ENCODE data around the gene NEGR1. TPM values are rescaled to one million over a fixed set of nuclear protein-coding genes. Genes with fewer than 3 reads are reported as not detected.

The NEGR1 gene
- total and polyA plus RNA-seq, 2 experiments from 2014 or later = 1.0 to 2.8 TPM

DNA sequence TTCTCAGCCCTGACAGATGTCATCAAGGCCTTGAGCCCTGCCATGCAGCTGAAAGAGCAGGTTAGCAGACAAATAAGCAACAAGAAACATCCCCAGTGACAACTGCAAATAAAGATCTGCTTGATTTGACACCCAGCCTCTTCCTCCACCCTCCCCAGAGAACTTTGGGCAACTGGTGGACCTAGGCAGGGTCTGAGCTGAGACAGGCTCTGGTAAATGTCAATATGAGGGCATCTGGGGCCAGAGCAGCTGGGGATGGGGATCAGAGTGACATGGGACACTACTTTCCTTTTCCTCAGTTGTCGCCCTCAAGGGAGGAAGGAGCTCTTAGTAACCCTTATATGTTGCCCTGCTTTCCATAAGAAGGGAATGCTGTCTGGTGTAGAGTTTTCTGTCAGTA lies 544.1 kb downstream of the NEGR1 start:
- Histone ChIP-seq H3K4me2 (no peak overlapping the region), H3K4me3 (no peak overlapping the region), H3K27me3 (no peaks in the 10 kb centered on the region), H3K9me2 (replicated peaks; ENCODE audit: insufficient read depth) (no peaks in the 10 kb centered on the region), H3K27ac (no peak overlapping the region), H2AFZ (no peak overlapping the region), H3K4me1 (ENCODE audit: insufficient read depth) (no peaks in the 10 kb centered on the region), H3K36me3 (replicated peaks; ENCODE audit: insufficient read depth, low read depth) (no peaks in the 10 kb centered on the region), H3K9me3 (ENCODE audit: low read depth) (no peaks in the 10 kb centered on the region), H4K20me1 (ENCODE audit: insufficient read depth, poor library complexity, severe bottlenecking) (no peaks in the 10 kb centered on the region), H3K79me2 (no peaks in the 10 kb centered on the region)
- WGBS (ENCODE audit: low lambda C conversion rate, missing lambda C conversion rate) = 92% methylated on average over 1 of the region's 1 CpG
- TF ChIP-seq CTCF (IDR thresholded peaks at IDR 0.05; ENCODE audit: poor library complexity) (no peak), EZH2 (IDR thresholded peaks at IDR 0.05; ENCODE audit: borderline replicate concordance) (no peak), EZH2phosphoT487 (IDR thresholded peaks at IDR 0.05; ENCODE audit: low read depth, severe bottlenecking, unreplicated experiment) (no peak)
- DNase-seq (ENCODE audit: low spot score) = no peak

- no peak for DNase-seq (ENCODE audit: low spot score)
- no peaks in the 10 kb centered on the region for H3K4me1 ChIP-seq (ENCODE audit: insufficient read depth)
- H3K9me2 ChIP-seq (replicated peaks; ENCODE audit: insufficient read depth) = no peaks in the 10 kb centered on the region
- no peaks in the 10 kb centered on the region for H3K36me3 ChIP-seq (replicated peaks; ENCODE audit: insufficient read depth, low read depth)
- no peak for TF ChIP-seq EZH2 (IDR thresholded peaks at IDR 0.05; ENCODE audit: borderline replicate concordance)
- TF ChIP-seq EZH2phosphoT487 (IDR thresholded peaks at IDR 0.05; ENCODE audit: low read depth, severe bottlenecking, unreplicated experiment) = no peak
- no peak for TF ChIP-seq CTCF (IDR thresholded peaks at IDR 0.05; ENCODE audit: poor library complexity)
- no peak overlapping the region for H3K27ac ChIP-seq
- H2AFZ ChIP-seq = no peak overlapping the region
- no peaks in the 10 kb centered on the region for H3K9me3 ChIP-seq (ENCODE audit: low read depth)
- no peaks in the 10 kb centered on the region for H3K79me2 ChIP-seq
- no peaks in the 10 kb centered on the region for H3K27me3 ChIP-seq
- no peak overlapping the region for H3K4me3 ChIP-seq
- 81% methylated on average over 3 of the region's 3 CpGs for WGBS (ENCODE audit: low lambda C conversion rate, missing lambda C conversion rate)
- H4K20me1 ChIP-seq (ENCODE audit: insufficient read depth, poor library complexity, severe bottlenecking) = no peaks in the 10 kb centered on the region
- H3K4me2 ChIP-seq = no peak overlapping the region
Measured at GRCh38 chr1:71737768-71738167, 544.6 kb downstream of the NEGR1 start.

GRCh38 chr1:71733121-71733520 lies 549.2 kb downstream of the NEGR1 start:
- Histone ChIP-seq H3K27me3 (no peaks in the 10 kb centered on the region), H4K20me1 (ENCODE audit: insufficient read depth, poor library complexity, severe bottlenecking) (no peaks in the 10 kb centered on the region), H3K4me1 (ENCODE audit: insufficient read depth) (no peaks in the 10 kb centered on the region), H2AFZ (no peak overlapping the region), H3K4me2 (no peak overlapping the region), H3K9me2 (replicated peaks; ENCODE audit: insufficient read depth) (no peaks in the 10 kb centered on the region), H3K4me3 (no peak overlapping the region), H3K9me3 (ENCODE audit: low read depth) (no peaks in the 10 kb centered on the region), H3K27ac (no peak overlapping the region), H3K79me2 (no peaks in the 10 kb centered on the region), H3K36me3 (replicated peaks; ENCODE audit: insufficient read depth, low read depth) (no peaks in the 10 kb centered on the region)
- WGBS (ENCODE audit: low lambda C conversion rate, missing lambda C conversion rate) = 40% methylated on average over 2 of the region's 2 CpGs
- no peak for TF ChIP-seq EZH2phosphoT487 (IDR thresholded peaks at IDR 0.05; ENCODE audit: low read depth, severe bottlenecking, unreplicated experiment)
- TF ChIP-seq CTCF (IDR thresholded peaks at IDR 0.05; ENCODE audit: poor library complexity) = no peak
- no peak for TF ChIP-seq EZH2 (IDR thresholded peaks at IDR 0.05; ENCODE audit: borderline replicate concordance)
- no peak for DNase-seq (ENCODE audit: low spot score)

GRCh38 chr1:71721532-71721931 lies 560.8 kb downstream of the NEGR1 start:
- no peaks in the 10 kb centered on the region for H3K79me2 ChIP-seq
- H3K36me3 ChIP-seq (replicated peaks; ENCODE audit: insufficient read depth, low read depth) = no peaks in the 10 kb centered on the region
- no peak for DNase-seq (ENCODE audit: low spot score)
- H3K4me3 ChIP-seq = no peak overlapping the region
- no peaks in the 10 kb centered on the region for H3K9me2 ChIP-seq (replicated peaks; ENCODE audit: insufficient read depth)
- no peaks in the 10 kb centered on the region for H3K27me3 ChIP-seq
- no peak overlapping the region for H3K27ac ChIP-seq
- H3K4me2 ChIP-seq = no peak overlapping the region
- no peaks in the 10 kb centered on the region for H3K9me3 ChIP-seq (ENCODE audit: low read depth)
- no peak overlapping the region for H2AFZ ChIP-seq
- 69% methylated on average over 2 of the region's 2 CpGs for WGBS (ENCODE audit: low lambda C conversion rate, missing lambda C conversion rate)
- H4K20me1 ChIP-seq (ENCODE audit: insufficient read depth, poor library complexity, severe bottlenecking) = no peaks in the 10 kb centered on the region
- TF ChIP-seq CTCF (IDR thresholded peaks at IDR 0.05; ENCODE audit: poor library complexity) (no peak), EZH2 (IDR thresholded peaks at IDR 0.05; ENCODE audit: borderline replicate concordance) (no peak), EZH2phosphoT487 (IDR thresholded peaks at IDR 0.05; ENCODE audit: low read depth, severe bottlenecking, unreplicated experiment) (no peak)
- H3K4me1 ChIP-seq (ENCODE audit: insufficient read depth) = no peaks in the 10 kb centered on the region

All from hepatocyte (in vitro differentiated cells).